Brain microvascular endothelial cell (primary cell): ENCODE data around the gene CHST13.

Experiments used
- DNase-seq: peaks from one replicate; pipeline ENCODE4 v3.0.0-alpha.2; 2020
- H3K27ac ChIP-seq: fragments of 250-450 bp; sonication (Bioruptor Pico); 2 replicates; pipeline ENCODE4 v1.5.1; 2020; ENCODE audit warnings: mild to moderate bottlenecking, moderate library complexity
- H3K27me3 ChIP-seq: fragments of 250-450 bp; sonication (Bioruptor Pico); replicated peaks from 2 replicates; pipeline ENCODE4 v1.5.1; 2020; ENCODE audit warnings: mild to moderate bottlenecking
- H3K36me3 ChIP-seq: fragments of 250-450 bp; sonication (Bioruptor Pico); replicated peaks from 2 replicates; pipeline ENCODE4 v1.5.1; 2020; ENCODE audit warnings: mild to moderate bottlenecking
- H3K4me3 ChIP-seq: 2 replicates; pipeline ENCODE4 v1.5.1; 2011; ENCODE audit warnings: low read depth, mild to moderate bottlenecking, control low read depth, low read length, moderate library complexity
- in situ Hi-C: cut with HindIII; loops from 2 replicates; pipeline ENCODE4 v1.10.0; 2017; ENCODE audit warnings: low sequenced_read_pairs, low pct_ligation_motif_present
- TF ChIP-seq, protein P1 (sequence below): IDR thresholded peaks from 2 replicates; pipeline ENCODE4 v1.5.1; 2011; ENCODE audit warnings: low read depth, mild to moderate bottlenecking, moderate library complexity, low read length, control low read depth, inconsistent platforms; ENCODE audit errors: missing control alignments

CHST13 gene

DNA sequence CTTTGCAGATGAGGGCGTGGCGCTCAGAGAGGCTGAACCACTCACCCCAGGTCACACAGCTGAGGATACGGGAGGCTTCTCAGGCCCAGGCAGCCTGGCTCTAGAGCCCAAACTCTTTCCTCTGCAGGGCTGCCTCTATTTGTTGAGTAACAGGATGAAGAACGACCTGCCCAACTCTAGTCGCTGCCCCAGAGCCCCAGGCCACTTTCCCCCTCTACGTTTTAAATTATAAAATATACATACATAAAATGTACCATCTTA, 29.1 kb upstream of the CHST13 start:
- Histone ChIP-seq H3K27ac (no peak overlapping the region), H3K4me3 (no peak overlapping the region), H3K27me3 (peaks cover 2% of the 10 kb centered on the region), H3K36me3 (no peaks in the 10 kb centered on the region)
- in situ Hi-C loops, result no loop called here
- TF ChIP-seq, protein P1, sequence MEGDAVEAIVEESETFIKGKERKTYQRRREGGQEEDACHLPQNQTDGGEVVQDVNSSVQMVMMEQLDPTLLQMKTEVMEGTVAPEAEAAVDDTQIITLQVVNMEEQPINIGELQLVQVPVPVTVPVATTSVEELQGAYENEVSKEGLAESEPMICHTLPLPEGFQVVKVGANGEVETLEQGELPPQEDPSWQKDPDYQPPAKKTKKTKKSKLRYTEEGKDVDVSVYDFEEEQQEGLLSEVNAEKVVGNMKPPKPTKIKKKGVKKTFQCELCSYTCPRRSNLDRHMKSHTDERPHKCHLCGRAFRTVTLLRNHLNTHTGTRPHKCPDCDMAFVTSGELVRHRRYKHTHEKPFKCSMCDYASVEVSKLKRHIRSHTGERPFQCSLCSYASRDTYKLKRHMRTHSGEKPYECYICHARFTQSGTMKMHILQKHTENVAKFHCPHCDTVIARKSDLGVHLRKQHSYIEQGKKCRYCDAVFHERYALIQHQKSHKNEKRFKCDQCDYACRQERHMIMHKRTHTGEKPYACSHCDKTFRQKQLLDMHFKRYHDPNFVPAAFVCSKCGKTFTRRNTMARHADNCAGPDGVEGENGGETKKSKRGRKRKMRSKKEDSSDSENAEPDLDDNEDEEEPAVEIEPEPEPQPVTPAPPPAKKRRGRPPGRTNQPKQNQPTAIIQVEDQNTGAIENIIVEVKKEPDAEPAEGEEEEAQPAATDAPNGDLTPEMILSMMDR, result no peak
- no peak for DNase-seq

- in situ Hi-C loops, result no loop called here
- H3K4me3 ChIP-seq, result no peak overlapping the region
These were observed 28.2 kb upstream of the CHST13 start for GRCh38 chr3:126495786-126496185.

DNA sequence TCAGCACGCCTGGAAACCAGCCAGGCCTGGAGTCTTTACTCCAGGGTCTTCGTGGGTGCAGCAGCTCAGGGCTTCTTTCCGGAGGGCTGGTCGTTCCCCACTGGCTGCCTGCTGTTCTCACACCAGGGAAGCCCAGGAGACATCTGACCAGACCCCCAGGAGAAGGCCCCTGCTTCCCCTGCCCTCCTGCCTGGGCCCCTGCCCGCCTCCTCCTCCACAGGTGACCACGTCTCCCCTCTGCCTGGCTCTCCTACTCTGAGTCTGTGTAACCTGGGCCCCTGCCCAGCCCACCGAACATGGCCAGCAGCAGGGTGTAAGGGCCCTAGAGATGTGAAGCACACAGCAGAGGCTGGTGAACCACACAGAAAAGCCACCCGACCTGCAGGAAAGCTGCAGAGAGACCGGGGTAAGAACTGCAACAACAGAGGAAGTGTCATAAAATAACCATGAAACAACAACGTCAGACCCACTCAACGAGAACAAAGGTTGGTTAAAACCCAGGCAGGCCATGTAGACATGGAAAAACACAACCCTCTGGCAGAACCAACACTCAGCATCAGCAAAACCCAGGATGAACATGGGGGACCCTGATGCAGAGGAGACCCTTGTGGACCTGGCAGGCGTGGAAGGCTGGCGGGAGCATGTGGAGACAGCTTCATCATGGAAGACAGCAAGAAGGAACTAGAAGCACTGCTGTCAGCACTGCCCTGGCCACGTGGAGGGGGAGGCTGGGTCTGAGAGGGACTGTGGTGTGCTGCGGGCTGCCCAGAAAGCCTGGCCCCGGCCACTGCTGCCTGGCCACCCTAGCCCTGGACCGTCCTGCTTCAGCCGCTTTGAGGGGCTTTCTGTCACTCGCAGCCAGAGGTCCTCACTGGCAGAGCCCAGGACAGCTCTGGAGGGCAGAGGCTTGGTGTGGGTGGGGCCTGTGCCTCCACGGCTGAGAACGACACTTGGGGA, 26.8 kb upstream of the CHST13 start:
- TF ChIP-seq, protein P1, result no peak
- no peaks in the 10 kb centered on the region for H3K36me3 ChIP-seq
- H3K27ac ChIP-seq, result no peak overlapping the region
- in situ Hi-C loops, result no loop called here
- no peaks in the 10 kb centered on the region for H3K27me3 ChIP-seq
- no peak for DNase-seq
- H3K4me3 ChIP-seq, result no peak overlapping the region

More at GRCh38 chr3:126495786-126496185, 28.2 kb upstream of the CHST13 start:
- no peak overlapping the region for H3K27ac ChIP-seq
- TF ChIP-seq, protein P1, result no peak
- no peaks in the 10 kb centered on the region for H3K36me3 ChIP-seq
- no peak for DNase-seq
- H3K27me3 ChIP-seq, result no peaks in the 10 kb centered on the region

DNA sequence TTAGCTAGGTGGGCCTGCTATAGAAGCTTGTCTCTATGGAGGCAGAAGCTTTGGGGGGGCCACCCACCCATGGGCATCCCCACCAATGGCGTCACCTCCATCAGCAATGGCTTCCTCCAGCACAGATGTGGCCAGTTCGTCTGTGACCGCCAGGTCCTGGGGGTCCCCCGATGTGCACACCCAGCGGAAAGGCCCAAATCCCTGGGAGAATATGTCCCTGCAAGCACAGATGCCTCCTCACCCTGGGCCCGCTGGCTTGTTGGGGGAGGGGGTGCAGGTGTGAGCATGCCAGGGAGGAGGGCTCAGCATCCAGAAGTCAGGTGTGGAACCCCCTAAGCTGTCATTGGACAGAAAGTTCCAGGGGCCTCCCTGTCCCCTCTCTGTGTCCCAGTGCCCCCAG, 26.0 kb upstream of the CHST13 start:
- Histone ChIP-seq H3K27ac (no peak overlapping the region), H3K27me3 (no peaks in the 10 kb centered on the region), H3K36me3 (no peaks in the 10 kb centered on the region), H3K4me3 (no peak overlapping the region)
- no peak for DNase-seq
- in situ Hi-C loops, result no loop called here
- TF ChIP-seq, protein P1, result no peak

GRCh38 chr3:126498461-126498860, 25.5 kb upstream of the CHST13 start:
- no peaks in the 10 kb centered on the region for H3K27me3 ChIP-seq
- in situ Hi-C loops, result no loop called here
- TF ChIP-seq, protein P1, result no peak

DNA sequence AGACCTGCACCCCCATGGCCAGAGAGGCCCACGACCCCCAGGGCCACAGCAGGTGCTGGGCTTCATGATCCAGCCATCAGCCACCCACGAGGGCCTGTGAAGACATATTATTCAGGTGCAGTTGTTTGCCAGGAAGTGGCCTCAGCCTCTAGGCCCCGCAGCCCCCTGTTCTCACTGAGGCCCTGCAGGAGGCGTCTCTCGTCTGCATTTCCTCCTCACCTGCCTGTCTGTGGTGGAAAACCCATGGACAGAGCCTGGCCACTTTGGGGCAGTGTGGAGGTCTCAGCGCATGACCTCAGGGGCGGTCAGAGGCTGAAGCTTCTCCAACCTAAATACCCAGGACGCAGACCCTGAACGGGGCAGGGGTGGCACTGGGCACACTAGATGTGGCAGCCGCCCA, 25.0 kb upstream of the CHST13 start:
- in situ Hi-C loops, result no loop called here
- Histone ChIP-seq H3K36me3 (no peaks in the 10 kb centered on the region), H3K27me3 (no peaks in the 10 kb centered on the region), H3K27ac (no peak overlapping the region), H3K4me3 (no peak overlapping the region)
- TF ChIP-seq, protein P1, result no peak
- DNase-seq, result no peak

More at GRCh38 chr3:126498461-126498860, 25.5 kb upstream of the CHST13 start:
- Histone ChIP-seq H3K4me3 (no peak overlapping the region), H3K27ac (no peak overlapping the region), H3K36me3 (no peaks in the 10 kb centered on the region)
- no peak for DNase-seq
